Mesenteric fat pad (tissue), 1 donor: ENCODE data around the gene FAM83G. TPM values are rescaled to one million over a fixed set of nuclear protein-coding genes. Genes with fewer than 3 reads are reported as not detected.

Experiments used
- DNase-seq: peaks from one replicate; pipeline ENCODE4 v3.0.0-alpha.2; 2020; ENCODE audit warnings: low spot score
- total RNA-seq: library from RNA; stranded (reverse); fragmentation: NEBNext Ultra II Directional; extraction: Animal tissue kit (Norgen Biotek cat#: 25700); gene quantifications from one replicate; pipeline ENCODE4 v1.2.1, GENCODE V29; 2021
- donor health status: DM: yes; HTN: yes; CAD: no.

FAM83G gene
- total RNA-seq, 1 donor from 2014 or later: 8.9 TPM

DNA sequence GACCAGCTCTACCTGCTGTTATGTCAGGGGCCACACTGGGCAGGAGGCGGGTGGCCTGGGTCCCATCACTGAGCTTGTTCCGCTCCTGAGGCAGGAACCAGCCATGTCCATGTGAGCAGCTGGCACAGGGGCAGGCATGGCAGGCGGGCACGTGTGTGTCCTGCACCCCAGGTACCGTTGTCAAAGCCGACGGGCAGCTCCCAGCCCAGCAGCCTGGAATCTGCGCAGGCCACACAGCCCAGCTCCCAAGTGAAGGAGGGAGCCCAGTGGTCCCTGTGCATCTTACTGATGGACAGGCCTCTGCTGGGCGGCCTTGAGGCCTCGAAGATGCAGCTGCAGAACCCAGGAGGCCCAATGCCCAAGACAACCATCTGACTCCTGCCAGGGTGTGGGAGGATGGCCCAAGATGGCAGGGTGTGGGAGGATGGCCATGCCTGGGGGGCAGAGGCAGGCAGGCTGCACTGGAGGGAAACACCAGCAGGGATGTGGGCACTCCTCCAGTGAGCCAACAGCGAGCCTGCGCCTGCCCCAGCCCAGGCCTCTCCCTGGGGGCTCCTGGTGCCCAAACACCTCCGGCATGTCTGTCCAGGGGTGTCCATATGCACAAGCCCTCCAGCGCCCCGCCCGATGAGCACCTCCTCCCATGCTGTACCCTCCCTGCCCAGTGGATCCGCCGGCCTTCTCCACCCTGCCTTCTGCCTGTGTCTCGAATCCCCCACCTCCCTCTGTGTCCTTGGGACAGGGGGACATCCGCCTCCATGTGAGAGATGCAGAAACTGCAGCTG lies 12.8 kb downstream of the FAM83G start:
- DNase-seq: no peak

GRCh38 chr17:18990331-18990730 lies 14.2 kb downstream of the FAM83G start:
- no peak for DNase-seq

GRCh38 chr17:18988546-18989173 lies 15.9 kb downstream of the FAM83G start:
- no peak for DNase-seq

- no peak for DNase-seq
Measured at GRCh38 chr17:18987862-18988545, 16.6 kb downstream of the FAM83G start.

DNA sequence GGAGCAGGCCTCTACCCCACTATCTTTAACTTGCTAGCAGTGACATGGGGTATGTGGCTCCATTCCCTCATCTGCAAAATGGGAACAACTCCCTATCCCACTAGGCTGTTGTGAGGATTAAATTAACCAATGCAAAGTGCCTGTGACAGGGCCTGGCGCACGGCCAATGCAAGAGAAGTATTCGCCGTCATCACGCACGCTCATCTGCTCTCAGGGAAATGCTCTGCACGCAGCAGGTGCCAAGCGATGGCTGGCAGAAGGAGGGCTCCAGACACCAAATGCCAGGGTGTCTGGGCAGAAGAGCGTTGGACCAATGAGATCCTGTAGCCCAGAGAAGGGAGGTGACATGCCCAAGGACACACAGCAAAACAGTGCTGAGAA lies 17.3 kb downstream of the FAM83G start:
- no peak for DNase-seq

GRCh38 chr17:18986541-18987229 lies 17.9 kb downstream of the FAM83G start:
- no peak for DNase-seq

GRCh38 chr17:18985475-18985874 lies 19.1 kb downstream of the FAM83G start:
- DNase-seq: no peak

DNA sequence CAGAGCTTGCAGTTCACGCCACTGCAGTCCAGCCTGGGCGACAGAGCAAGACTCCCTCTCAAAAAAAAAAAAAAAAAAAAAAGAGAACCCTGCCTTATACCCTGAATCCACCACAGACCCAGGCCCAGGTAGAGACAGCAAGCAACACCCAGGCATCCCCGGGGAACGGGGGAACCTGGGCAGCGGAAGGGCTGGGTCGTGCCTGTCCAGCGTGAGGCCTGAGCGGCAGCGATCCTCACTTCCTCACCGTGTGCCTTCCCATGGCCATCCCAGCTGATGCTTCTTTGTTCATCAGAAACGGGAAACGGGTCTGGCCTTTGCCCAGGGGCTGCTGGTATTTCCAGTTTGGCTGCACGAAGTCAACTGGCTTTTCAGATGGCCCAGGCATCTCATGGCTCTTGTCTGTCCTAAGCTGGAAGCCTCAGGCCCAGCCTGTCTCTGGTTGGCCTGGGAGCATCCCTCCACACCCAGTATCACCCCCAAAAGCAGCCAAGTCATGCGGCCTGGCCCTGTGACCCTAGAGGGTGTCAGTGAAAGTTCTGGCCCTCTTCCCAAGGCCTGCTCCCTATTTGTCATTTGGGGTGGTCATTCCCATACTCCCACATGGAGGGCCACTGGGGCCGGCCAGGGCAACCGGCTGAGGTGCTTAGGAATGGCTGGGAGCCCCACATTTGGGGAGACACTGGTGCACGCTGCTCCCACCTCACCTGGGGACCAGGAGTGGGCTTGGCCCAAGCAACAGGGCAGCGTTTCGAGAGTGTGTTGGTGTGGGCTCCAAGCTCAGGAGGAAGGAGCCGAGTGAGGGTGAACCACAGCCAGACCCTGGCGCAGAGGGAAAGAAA lies 20.1 kb downstream of the FAM83G start:
- no peak for DNase-seq

DNA sequence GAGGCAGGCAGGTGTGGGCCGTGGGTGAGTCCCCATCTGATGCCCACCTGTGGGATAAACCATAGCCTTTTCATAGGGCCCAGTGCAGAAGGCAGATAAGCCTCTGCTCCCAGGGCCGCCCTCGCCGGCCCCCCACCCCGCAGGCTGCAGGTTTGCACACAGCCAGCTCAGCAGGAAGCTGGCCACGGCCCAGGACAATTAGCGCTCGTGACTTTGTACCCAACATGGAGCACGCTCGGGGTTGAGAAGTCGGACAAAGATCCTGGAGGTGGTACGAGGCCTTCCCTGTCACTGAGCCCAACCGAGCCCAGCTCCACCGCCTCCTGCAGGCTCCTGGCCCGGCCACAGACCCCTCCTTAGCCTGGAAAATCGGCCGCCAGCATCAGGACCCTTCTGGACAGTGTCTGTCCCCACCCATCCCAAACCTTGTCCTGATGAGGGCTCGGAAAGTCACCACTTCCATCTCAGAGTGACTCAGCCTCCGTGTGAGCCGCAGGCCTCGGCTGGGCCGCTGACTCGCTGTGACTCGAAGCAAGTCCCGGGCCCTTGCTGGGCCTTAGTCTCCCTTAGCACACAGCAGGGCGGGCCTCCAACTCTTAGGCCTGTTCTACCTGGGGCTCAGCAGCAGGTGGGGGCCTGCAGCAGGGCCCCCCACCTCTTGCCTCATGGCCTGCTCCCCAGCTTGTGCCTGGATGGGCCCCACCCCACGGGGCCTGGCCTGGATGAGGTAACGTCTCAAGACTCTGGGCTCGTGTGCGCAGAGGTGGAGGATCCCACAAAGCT lies 22.7 kb downstream of the FAM83G start:
- no peak for DNase-seq

DNA sequence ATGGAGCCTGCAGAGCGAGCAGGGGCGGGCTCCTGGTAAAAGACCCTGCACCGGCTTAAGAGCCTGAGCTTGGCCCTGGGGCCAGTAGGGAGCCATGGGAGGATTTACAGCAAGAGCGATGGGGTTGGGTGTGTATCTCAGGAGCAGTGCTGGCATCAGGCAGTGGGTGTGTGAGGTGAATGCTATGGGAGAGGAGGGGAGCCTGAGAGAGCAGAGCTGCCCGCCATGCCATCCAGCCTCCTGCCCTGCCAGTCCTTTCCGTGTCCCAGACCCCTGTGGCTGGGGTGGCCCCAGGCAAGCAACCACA lies 23.3 kb downstream of the FAM83G start:
- no peak for DNase-seq

DNA sequence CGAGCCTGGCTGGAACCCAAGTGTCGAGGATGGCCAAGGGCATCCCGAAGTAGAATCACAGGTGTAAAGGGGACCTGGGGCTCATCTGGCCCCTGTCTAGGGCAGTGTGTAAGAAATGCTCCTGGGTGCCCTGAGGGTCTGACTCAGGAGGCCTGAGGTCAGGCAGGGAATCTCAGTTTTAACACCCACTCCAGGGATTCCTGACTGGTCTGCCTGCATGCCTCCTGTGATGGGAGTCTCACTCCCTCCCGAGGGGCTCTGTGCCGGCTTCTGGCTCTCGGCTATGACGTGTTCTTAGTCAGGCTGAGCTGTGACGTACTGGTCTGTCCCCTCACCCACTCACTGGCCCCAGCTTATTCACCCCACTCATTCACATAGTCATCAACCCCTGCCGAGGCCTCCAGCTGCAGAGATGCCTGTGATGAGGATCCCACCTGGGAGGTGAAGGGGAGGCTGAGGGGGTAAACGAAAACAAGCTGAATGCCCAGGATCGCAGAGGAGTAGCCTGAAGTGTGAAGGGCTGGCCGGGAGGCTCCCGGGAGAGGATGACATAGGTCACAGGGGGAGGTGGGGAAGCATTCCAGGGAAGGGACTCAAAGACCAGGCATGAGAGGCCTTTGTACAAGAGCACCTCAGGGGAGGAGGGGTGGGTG lies 23.8 kb downstream of the FAM83G start:
- DNase-seq: no peak

DNA sequence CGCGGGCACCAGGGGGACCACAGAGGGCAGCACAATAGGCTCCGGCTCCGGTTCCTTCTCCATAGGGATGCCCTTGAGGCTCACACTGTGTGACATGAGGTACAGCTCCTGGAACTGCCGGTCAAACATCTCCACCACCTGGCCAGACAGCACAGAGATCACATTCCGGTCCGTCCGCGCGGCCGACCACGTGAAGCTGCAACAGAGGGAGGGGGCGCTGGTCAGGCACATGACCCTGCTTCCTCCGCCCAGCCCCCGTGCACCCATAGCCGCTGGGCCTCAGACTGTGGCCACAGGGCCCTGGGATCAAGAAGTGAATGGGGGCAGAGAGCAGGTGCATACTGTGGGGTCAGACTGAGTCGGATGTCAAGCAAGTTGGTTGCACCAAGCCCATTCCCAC lies 25.9 kb downstream of the FAM83G start:
- DNase-seq: no peak

GRCh38 chr17:18978050-18978449 lies 26.5 kb downstream of the FAM83G start:
- DNase-seq: no peak

GRCh38 chr17:18977646-18978045 lies 26.9 kb downstream of the FAM83G start:
- no peak for DNase-seq

DNA sequence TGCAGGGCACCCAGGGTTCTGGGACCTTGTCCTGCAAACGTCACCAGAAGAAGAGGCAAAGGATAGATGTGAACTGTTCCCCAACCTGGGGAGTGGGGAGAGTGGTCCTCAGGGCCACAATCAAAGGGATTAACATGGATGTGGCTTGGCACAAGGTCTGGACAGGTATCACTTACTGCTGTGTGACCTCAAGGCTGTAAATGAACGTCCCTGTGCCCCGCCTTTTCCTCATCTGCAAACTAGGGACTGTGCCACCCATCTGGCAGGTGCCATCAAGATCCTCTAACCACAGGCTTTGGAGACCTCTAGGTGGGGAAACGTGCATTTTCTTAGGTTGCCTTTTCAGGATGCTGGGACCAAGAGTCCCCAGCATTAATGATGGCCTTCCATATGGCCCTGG lies 27.5 kb downstream of the FAM83G start:
- no peak for DNase-seq

DNA sequence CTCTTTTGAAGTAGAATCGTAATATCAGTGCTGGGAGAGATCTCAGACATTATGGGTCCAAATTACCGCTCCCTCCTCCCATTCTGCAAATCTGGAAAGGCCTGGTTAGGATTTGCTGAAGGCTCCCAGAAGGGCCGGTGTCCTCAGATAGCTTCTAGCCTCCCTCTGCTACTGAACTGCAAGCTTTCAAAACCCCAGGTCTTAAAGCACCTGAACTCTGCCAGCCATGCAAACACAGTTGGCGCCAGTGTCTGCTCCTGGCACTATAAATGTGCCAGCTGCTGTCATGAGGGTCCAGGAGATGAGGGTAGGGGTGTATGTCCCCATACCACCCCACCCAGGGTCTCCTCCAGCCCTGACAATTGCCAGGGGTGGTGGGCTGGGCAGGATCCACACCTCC lies 28.4 kb downstream of the FAM83G start:
- no peak for DNase-seq

DNA sequence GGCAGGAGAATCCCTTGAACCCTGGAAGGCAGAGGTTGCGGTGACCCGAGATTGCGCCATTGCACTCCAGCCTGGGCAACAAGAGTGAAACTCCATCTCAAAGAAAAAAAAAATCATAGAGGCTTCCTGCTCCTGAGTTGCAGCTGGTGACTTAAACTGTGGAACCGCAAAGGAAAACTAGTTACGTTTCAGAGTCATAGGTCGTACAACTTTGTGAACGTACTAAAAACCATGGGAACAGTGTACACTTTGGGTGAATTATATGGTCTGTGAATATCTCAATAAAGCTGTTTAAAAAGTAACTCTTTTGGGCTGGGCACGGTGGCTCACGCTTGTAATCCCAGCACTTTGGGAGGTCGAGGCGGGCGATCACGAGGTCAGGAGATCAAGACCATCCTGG lies 29.0 kb downstream of the FAM83G start:
- no peak for DNase-seq

DNA sequence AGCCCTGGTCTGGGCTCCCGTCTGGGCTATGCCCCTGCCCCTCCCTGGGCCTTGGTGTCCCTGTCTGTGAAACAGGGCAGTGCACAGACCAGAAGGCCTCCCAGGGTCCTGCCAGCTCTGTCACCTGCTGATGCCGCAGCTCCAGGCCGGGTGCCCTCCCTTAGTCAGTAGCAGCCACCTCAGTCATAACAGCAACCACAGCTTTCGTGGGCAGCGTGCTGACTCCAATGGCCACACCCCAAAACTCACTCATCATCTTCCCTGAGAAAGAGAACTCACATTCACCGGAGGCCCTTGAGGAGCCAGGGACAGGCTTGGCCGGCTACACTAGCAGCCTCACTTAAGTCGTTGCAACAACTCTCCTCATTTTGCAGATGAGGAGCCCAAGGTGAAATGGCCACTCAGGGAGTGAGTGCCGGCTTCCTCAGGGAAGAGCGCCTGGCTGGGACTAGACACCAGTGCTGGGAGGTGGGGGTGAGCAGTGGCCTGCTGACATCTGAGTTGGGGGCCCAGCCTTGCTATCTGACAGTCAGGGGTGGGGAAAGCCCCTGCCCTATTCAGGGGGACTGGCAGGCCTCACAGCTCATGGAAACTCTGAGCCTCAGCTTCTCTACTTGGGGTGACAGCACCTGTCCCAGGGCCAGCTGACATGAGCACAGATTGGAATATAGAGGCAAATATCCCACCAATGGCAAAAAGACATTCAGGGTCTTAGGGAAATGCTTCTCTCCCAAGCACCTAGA lies 30.0 kb downstream of the FAM83G start:
- no peak for DNase-seq

GRCh38 chr17:18971801-18972200 lies 32.8 kb downstream of the FAM83G start:
- DNase-seq: no peak
